Fibroblast of lung (primary cell): ENCODE measurements around the gene IER3.

ENCODE experiments used
- EZH2 ChIP-seq: IDR thresholded peaks from 2 replicates; pipeline ENCODE4 v1.5.1; 2012; ENCODE audit warnings: low read length, control low read depth, mild to moderate bottlenecking; ENCODE audit errors: missing control alignments
- TF ChIP-seq, protein P1 (sequence below), 2 donors: IDR thresholded peaks in 1 of 2; conservative IDR thresholded peaks in 1 of 2; 1 replicate in 1 of 2; 2 replicates in 1 of 2; pipeline ENCODE4 v1.5.1; 2011 to 2012; ENCODE audit warnings: low read length in 2 of 2, control low read depth in 1 of 2, inconsistent platforms in 1 of 2, low read depth in 1 of 2, mild to moderate bottlenecking in 1 of 2

DNA sequence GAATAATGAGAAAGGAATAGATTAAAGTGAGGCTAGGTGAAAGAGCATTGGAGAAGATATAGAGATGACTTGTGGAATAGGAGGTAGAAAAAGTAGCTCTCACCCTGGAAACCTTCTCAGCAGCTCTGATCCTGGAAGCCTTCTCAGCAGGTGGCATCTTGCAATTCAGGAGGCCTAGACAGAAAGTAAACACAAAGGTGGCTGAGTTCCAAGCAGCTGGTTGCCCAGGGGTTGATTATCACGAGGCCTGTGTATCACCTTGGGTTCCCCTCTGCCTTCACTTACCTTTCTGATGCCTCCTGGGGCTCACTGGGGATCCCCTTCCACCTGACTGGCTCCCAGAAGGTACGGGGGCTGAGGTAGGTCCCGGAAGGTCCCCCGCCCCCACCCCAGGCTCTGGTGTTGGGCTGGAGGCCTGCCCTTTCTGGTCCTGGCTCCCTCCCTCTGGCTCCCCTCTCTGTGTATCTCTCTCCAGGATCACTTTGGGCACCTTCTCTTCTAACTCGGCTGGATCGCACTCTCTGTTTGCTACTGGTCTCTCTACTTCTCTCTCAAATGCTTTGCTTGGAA, 37.0 kb downstream of the IER3 start:
- TF ChIP-seq EZH2: no peak
- TF ChIP-seq, protein P1, sequence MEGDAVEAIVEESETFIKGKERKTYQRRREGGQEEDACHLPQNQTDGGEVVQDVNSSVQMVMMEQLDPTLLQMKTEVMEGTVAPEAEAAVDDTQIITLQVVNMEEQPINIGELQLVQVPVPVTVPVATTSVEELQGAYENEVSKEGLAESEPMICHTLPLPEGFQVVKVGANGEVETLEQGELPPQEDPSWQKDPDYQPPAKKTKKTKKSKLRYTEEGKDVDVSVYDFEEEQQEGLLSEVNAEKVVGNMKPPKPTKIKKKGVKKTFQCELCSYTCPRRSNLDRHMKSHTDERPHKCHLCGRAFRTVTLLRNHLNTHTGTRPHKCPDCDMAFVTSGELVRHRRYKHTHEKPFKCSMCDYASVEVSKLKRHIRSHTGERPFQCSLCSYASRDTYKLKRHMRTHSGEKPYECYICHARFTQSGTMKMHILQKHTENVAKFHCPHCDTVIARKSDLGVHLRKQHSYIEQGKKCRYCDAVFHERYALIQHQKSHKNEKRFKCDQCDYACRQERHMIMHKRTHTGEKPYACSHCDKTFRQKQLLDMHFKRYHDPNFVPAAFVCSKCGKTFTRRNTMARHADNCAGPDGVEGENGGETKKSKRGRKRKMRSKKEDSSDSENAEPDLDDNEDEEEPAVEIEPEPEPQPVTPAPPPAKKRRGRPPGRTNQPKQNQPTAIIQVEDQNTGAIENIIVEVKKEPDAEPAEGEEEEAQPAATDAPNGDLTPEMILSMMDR (conservative IDR thresholded peaks at IDR 0.05 in 1 of 2, IDR thresholded peaks at IDR 0.05 in 1 of 2; ENCODE audit: low read depth in 1 of 2, low read length in 2 of 2): no peak
